H1 (cell line): Measurements from ENCODE around the gene RCL1. TPM values are rescaled to one million over a fixed set of nuclear protein-coding genes. Genes with fewer than 3 reads are reported as not detected.

Experiments used
- CTCF ChIA-PET: fragments of 300-600 bp; sonication (Branson Sonifier 250); formaldehyde crosslinking; loops from one replicate; lab custom pipeline; 2021; ENCODE audit not compliant: partially characterized antibody; lab: Charles Lee
- POLR2A ChIA-PET: fragments of 300-600 bp; sonication (Branson Sonifier 250); formaldehyde crosslinking; loops from one replicate; lab custom pipeline; 2021; ENCODE audit warnings: inconsistent platforms; ENCODE audit not compliant: partially characterized antibody; lab: Charles Lee
- DNase-seq, 2 experiments: peaks; one replicate each; pipeline versions ENCODE4 v3.0.0 to v3.0.0-alpha.2; 2010 to 2022; ENCODE audit warnings: low spot score in 2 of 2, low read depth in 1 of 2, mixed read lengths in 1 of 2
- FAIRE-seq: peaks from 2 replicates; lab custom pipeline; 2011; peaks lifted over from hg19 to GRCh38; lab: Jason Lieb, UNC
- H2AFZ ChIP-seq: 2 replicates; pipeline ENCODE4 v1.8.1; 2012; ENCODE audit warnings: low read length, inconsistent platforms
- H2AK5ac ChIP-seq: 2 replicates; pipeline ENCODE4 v1.6.1; 2013; ENCODE audit warnings: low read depth, low read length
- H2BK120ac ChIP-seq: replicated peaks from 2 replicates; pipeline ENCODE3; 2013; ENCODE audit warnings: low read depth, low read length, inconsistent platforms
- H2BK12ac ChIP-seq: 2 replicates; pipeline ENCODE4 v1.6.1; 2013; ENCODE audit warnings: low read depth, low read length
- H2BK15ac ChIP-seq: 2 replicates; pipeline ENCODE4 v1.6.1; 2013; ENCODE audit warnings: low read length
- H2BK20ac ChIP-seq: 2 replicates; pipeline ENCODE4 v1.6.1; 2013; ENCODE audit warnings: low read length
- H2BK5ac ChIP-seq: 2 replicates; pipeline ENCODE4 v1.6.1; 2013; ENCODE audit warnings: low read depth, low read length
- H3K14ac ChIP-seq: 2 replicates; pipeline ENCODE4 v1.6.1; 2013; ENCODE audit warnings: inconsistent platforms; ENCODE audit not compliant: insufficient read length
- H3K18ac ChIP-seq: 2 replicates; pipeline ENCODE4 v1.6.1; 2013; ENCODE audit warnings: low read length; ENCODE audit errors: extremely low read depth
- H3K23ac ChIP-seq: 2 replicates; pipeline ENCODE4 v1.6.1; 2013; ENCODE audit warnings: inconsistent platforms; ENCODE audit not compliant: insufficient read length
- H3K23me2 ChIP-seq: 2 replicates; pipeline ENCODE4 v1.6.1; 2013; ENCODE audit warnings: low read depth, low read length
- H3K27ac ChIP-seq: 2 replicates; pipeline ENCODE4 v1.6.1; 2011; ENCODE audit warnings: low read depth, low read length, inconsistent platforms
- H3K27me3 ChIP-seq, 4 experiments: replicated peaks in 1 of 4; 1 replicate in 1 of 4; 2 replicates in 3 of 4; pipeline versions ENCODE4 v1.6.1 to v1.8.1; 2011 to 2013; ENCODE audit warnings: low read length in 3 of 4, mild to moderate bottlenecking in 3 of 4, inconsistent platforms in 2 of 4, mixed read lengths in 2 of 4, moderate library complexity in 1 of 4; ENCODE audit not compliant: control insufficient read depth in 3 of 4, insufficient read depth in 3 of 4; ENCODE audit errors: extremely low read depth in 1 of 4
- H3K36me3 ChIP-seq, 4 experiments: 2 replicates each; pipeline versions ENCODE4 v1.6.1 to v1.8.1; 2011 to 2013; ENCODE audit warnings: mild to moderate bottlenecking in 4 of 4, low read length in 3 of 4, moderate library complexity in 2 of 4, control low read depth in 1 of 4, inconsistent platforms in 1 of 4; ENCODE audit not compliant: insufficient read depth in 4 of 4, control insufficient read depth in 2 of 4
- H3K4ac ChIP-seq: replicated peaks from 2 replicates; pipeline ENCODE3; 2013; ENCODE audit warnings: low read length, low read depth, mixed read lengths, inconsistent platforms; ENCODE audit not compliant: insufficient read length
- H3K4me1 ChIP-seq, 4 experiments: replicated peaks in 1 of 4; 1 replicate in 1 of 4; 2 replicates in 3 of 4; pipeline versions ENCODE4 v1.6.1 to v1.8.1; 2011 to 2013; ENCODE audit warnings: low read length in 3 of 4, inconsistent platforms in 2 of 4, mixed read lengths in 1 of 4; ENCODE audit not compliant: insufficient read depth in 4 of 4, control insufficient read depth in 3 of 4
- H3K4me2 ChIP-seq, 2 experiments: 2 replicates each; pipeline versions ENCODE4 v1.6.1 to v1.8.1; 2011 to 2013; ENCODE audit warnings: low read depth in 2 of 2, low read length in 2 of 2, control low read depth in 1 of 2, inconsistent platforms in 1 of 2, mild to moderate bottlenecking in 1 of 2; ENCODE audit not compliant: insufficient read depth in 1 of 2
- H3K4me3 ChIP-seq, 4 experiments: fragments of 200-600, 300-600 bp in 1 of 4; sonication (generic), shearing (Covaris generic), sonication (Bioruptor Twin) in 1 of 4; 2 replicates each; pipeline versions ENCODE4 v1.5.1 to v1.8.1; 2011 to 2016; ENCODE audit warnings: low read length in 4 of 4, low read depth in 3 of 4, control low read depth in 2 of 4, inconsistent platforms in 2 of 4, mild to moderate bottlenecking in 2 of 4, mixed read lengths in 1 of 4, moderate library complexity in 1 of 4; ENCODE audit not compliant: insufficient read depth in 2 of 4; ENCODE audit errors: extremely low read depth in 1 of 4
- H3K56ac ChIP-seq: replicated peaks from 2 replicates; pipeline ENCODE3; 2013; ENCODE audit warnings: low read depth, mild to moderate bottlenecking, mixed read lengths, low read length, inconsistent platforms; ENCODE audit not compliant: insufficient read length
- H3K79me1 ChIP-seq: 2 replicates; pipeline ENCODE4 v1.6.1; 2013; ENCODE audit warnings: low read depth, low read length, control low read depth
- H3K79me2 ChIP-seq, 2 experiments: 2 replicates each; pipeline versions ENCODE4 v1.6.1 to v1.8.1; 2012 to 2013; ENCODE audit warnings: low read length in 2 of 2, mild to moderate bottlenecking in 2 of 2, inconsistent platforms in 1 of 2; ENCODE audit not compliant: insufficient read depth in 2 of 2, control insufficient read depth in 1 of 2
- H3K9ac ChIP-seq, 4 experiments: replicated peaks in 1 of 4; 1 replicate in 1 of 4; 2 replicates in 3 of 4; pipeline versions ENCODE4 v1.6.1 to v1.8.1; 2011 to 2013; ENCODE audit warnings: low read depth in 3 of 4, low read length in 3 of 4, control low read depth in 2 of 4, mild to moderate bottlenecking in 2 of 4, moderate library complexity in 2 of 4, inconsistent platforms in 1 of 4; ENCODE audit errors: extremely low read depth in 1 of 4
- H3K9me3 ChIP-seq, 2 experiments: 2 replicates each; pipeline versions ENCODE4 v1.6.1 to v1.8.1; 2012 to 2013; ENCODE audit warnings: mild to moderate bottlenecking in 2 of 2, moderate library complexity in 2 of 2, control low read depth in 1 of 2, inconsistent platforms in 1 of 2, low read depth in 1 of 2, low read length in 1 of 2, mixed read lengths in 1 of 2; ENCODE audit not compliant: insufficient read depth in 2 of 2
- H4K20me1 ChIP-seq, 2 experiments: replicated peaks in 1 of 2; 2 replicates each; pipeline versions ENCODE3 to v1.8.1; 2011 to 2013; ENCODE audit warnings: inconsistent platforms in 2 of 2, low read length in 2 of 2, mild to moderate bottlenecking in 1 of 2; ENCODE audit not compliant: insufficient read depth in 2 of 2, control insufficient read depth in 1 of 2
- H4K5ac ChIP-seq: 2 replicates; pipeline ENCODE4 v1.6.1; 2013; ENCODE audit warnings: low read length, low read depth, mixed read lengths, inconsistent platforms; ENCODE audit not compliant: insufficient read length
- H4K8ac ChIP-seq: 2 replicates; pipeline ENCODE4 v1.8.0; 2013; ENCODE audit warnings: mild to moderate bottlenecking, moderate library complexity, low read length, inconsistent platforms; ENCODE audit not compliant: insufficient read depth; ENCODE audit errors: extremely low read depth
- H4K91ac ChIP-seq: replicated peaks from 2 replicates; pipeline ENCODE3; 2013; ENCODE audit warnings: low read length, mixed read lengths, inconsistent platforms; ENCODE audit not compliant: insufficient read length
- BCL11A ChIP-seq, 2 experiments: IDR thresholded peaks; one replicate each; pipeline ENCODE4 v1.6.1; 2011; ENCODE audit warnings: low read depth in 2 of 2, low read length in 2 of 2, mild to moderate bottlenecking in 2 of 2
- CREB1 ChIP-seq: IDR thresholded peaks from 2 replicates; pipeline ENCODE4 v1.6.1; 2012; ENCODE audit warnings: inconsistent platforms
- CTBP2 ChIP-seq: IDR thresholded peaks from 2 replicates; pipeline ENCODE4 v1.7.0; 2011; ENCODE audit warnings: borderline replicate concordance, mild to moderate bottlenecking, moderate library complexity, mixed read lengths, low read length; ENCODE audit not compliant: insufficient read depth, insufficient read length
- JUND ChIP-seq: IDR thresholded peaks from 2 replicates; pipeline ENCODE4 v1.6.1; 2011; ENCODE audit warnings: mild to moderate bottlenecking, improper control_type of control experiment, low read length
- KDM5A ChIP-seq: fragments of 200-600 bp; IDR thresholded peaks from 2 replicates; pipeline ENCODE4 v1.7.1; 2012; ENCODE audit warnings: mild to moderate bottlenecking, low read length, inconsistent platforms, mixed read lengths
- NRF1 ChIP-seq: IDR thresholded peaks from 2 replicates; pipeline ENCODE4 v1.6.1; 2011; ENCODE audit warnings: mild to moderate bottlenecking, low read depth, low read length, improper control_type of control experiment
- POLR2AphosphoS5 ChIP-seq: IDR thresholded peaks from 2 replicates; pipeline ENCODE4 v1.6.1; 2011; ENCODE audit warnings: low read depth, low read length
- POU5F1 ChIP-seq: IDR thresholded peaks from 2 replicates; pipeline ENCODE4 v1.6.1; 2011; ENCODE audit warnings: low read depth, mild to moderate bottlenecking, low read length, moderate library complexity
- RBBP5 ChIP-seq: IDR thresholded peaks from 2 replicates; pipeline ENCODE4 v1.7.1; 2012; ENCODE audit warnings: low read depth, mild to moderate bottlenecking, inconsistent platforms, low read length, moderate library complexity, borderline replicate concordance
- RXRA ChIP-seq: IDR thresholded peaks from 2 replicates; pipeline ENCODE4 v1.6.1; 2011; ENCODE audit warnings: low read depth, mild to moderate bottlenecking, low read length, moderate library complexity; ENCODE audit not compliant: insufficient read depth
- SP1 ChIP-seq: IDR thresholded peaks from 2 replicates; pipeline ENCODE4 v1.6.1; 2011; ENCODE audit warnings: low read depth, low read length
- TBP ChIP-seq: IDR thresholded peaks from 2 replicates; pipeline ENCODE4 v1.6.1; 2011; ENCODE audit warnings: low read depth, low read length, improper control_type of control experiment
- WGBS, 2 experiments: shearing (Covaris generic) in 1 of 2; methylation state at CpG; one replicate each; pipeline versions ENCODE4 v1.1.6 to v1.1.7; 2013 to 2015; ENCODE audit warnings: low lambda C conversion rate in 2 of 2, mixed read lengths in 2 of 2, inconsistent platforms in 1 of 2, low coverage in 1 of 2, missing lambda C conversion rate in 1 of 2; ENCODE audit not compliant: insufficient replicate concordance in 2 of 2, insufficient coverage in 1 of 2, insufficient read length in 1 of 2; ENCODE audit errors: extremely low coverage in 1 of 2, missing lambda C conversion rate in 1 of 2; 5-methylcytosine and 5-hydroxymethylcytosine counted together
- polyA plus RNA-seq, 7 experiments: library from polyadenylated mRNA; depleted of rRNA in 3 of 7; stranded (reverse) in 5 of 7; unstranded in 2 of 7; fragments of >200 nt in 5 of 7; fragments of 200-250 nt in 2 of 7; gene quantifications; 1 replicate in 5 of 7; 2 replicates in 1 of 7; 4 replicates in 1 of 7; pipeline versions ENCODE4 v1.2.1 to v1.2.3, GENCODE V29; 2011 to 2013; ENCODE audit warnings: missing spikeins in 2 of 7, mixed read lengths in 2 of 7
- total RNA-seq: library from RNA; stranded (reverse); fragmentation: NEBNext Ultra II Directional; extraction: Animal tissue kit (Norgen Biotek cat#: 25700); gene quantifications from 2 replicates; pipeline ENCODE4 v1.2.1, GENCODE V29; 2021
- TF ChIP-seq, protein P1 (sequence below): IDR thresholded peaks from 2 replicates; pipeline ENCODE4 v1.6.1; 2011; ENCODE audit warnings: low read depth, mild to moderate bottlenecking, low read length; ENCODE audit not compliant: insufficient read depth

The RCL1 gene
- total and polyA plus RNA-seq, 2 of the 8 experiments (the other 6 are each of a cell fraction or from before 2014, with no cell fraction given), result 21.0 to 29.5 TPM

DNA sequence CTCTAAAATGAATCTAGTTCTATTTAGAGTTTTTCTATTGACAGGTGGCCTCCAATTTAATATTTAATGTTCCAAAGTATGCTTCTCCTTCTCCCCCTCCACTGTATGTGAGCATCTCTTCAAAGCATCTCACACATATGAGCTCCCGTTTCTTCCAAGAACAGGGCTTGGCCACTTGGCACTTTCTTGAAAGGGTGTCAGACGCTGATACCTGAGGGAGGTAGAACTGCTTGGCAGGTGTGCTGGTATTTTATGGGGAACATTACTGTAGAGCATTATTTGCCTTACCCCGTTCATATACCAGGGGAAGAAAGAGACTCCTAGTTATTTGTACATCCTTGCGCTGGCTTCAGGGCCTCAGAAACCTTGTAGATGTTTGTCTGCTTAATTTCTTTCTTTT lies 1.9 kb downstream of the RCL1 start:
- POLR2A ChIA-PET, result interaction anchor here (0.7 to 1.5 kb wide), 5 partner anchors 8 to 130 kb away, joined by 3 to 6 read pairs (median 3); no protein-coding TSS in a partner anchor
- TF ChIP-seq NRF1 (no peak), RBBP5 (no peak), TBP (no peak), SP1 (no peak), CTBP2 (no peak), KDM5A (no peak), JUND (no peak), POU5F1 (no peak), BCL11A (IDR thresholded peaks at IDR 0.05; ENCODE audit: low read depth in 2 of 2, low read length in 2 of 2) (no peak), CREB1 (no peak), POLR2AphosphoS5 (no peak), RXRA (no peak)
- TF ChIP-seq, protein P1, sequence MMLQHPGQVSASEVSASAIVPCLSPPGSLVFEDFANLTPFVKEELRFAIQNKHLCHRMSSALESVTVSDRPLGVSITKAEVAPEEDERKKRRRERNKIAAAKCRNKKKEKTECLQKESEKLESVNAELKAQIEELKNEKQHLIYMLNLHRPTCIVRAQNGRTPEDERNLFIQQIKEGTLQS, result no peak
- peak overlapping the region; percentile 74 to 98; a peak in 2 of 4 replicates for H3K4me2 ChIP-seq
- H3K27ac ChIP-seq, result no peak overlapping the region
- no peak overlapping the region for H3K56ac ChIP-seq
- no peak overlapping the region for H2BK5ac ChIP-seq
- no peaks in the 10 kb centered on the region for H3K36me3 ChIP-seq
- H3K9ac ChIP-seq, result no peak overlapping the region
- peaks cover 4 to 15% of the 10 kb centered on the region in 2 experiments for H4K20me1 ChIP-seq
- no peak overlapping the region for H2BK15ac ChIP-seq
- no peak overlapping the region for H2BK20ac ChIP-seq
- no peak overlapping the region for H2AFZ ChIP-seq
- CTCF ChIA-PET, result interaction anchor here (0.5 to 1.7 kb wide), 8 partner anchors 23 to 364 kb away, joined by 3 to 6 read pairs (median 4); no protein-coding TSS in a partner anchor
- H3K79me1 ChIP-seq, result peaks cover 1% of the 10 kb centered on the region
- H3K4ac ChIP-seq, result no peak overlapping the region
- WGBS, 2 experiments, result 81% methylated on average over 4 of the region's 4 CpGs; no CpG with 5 or more reads in 1 of the 2 experiments
- no peaks in the 10 kb centered on the region; a peak in 2 of 7 replicates for H3K27me3 ChIP-seq
- H2BK12ac ChIP-seq, result no peak overlapping the region
- DNase-seq, result no peak
- no peak for FAIRE-seq
- H3K18ac ChIP-seq, result no peak overlapping the region
- H3K23me2 ChIP-seq, result peaks cover 9% of the 10 kb centered on the region
- H3K4me3 ChIP-seq, result peak overlapping the region in 1 of 4 experiments; percentile 81; a peak in 1 of 8 replicates
- peaks cover 6 to 21% (median 11%) of the 10 kb centered on the region in 4 experiments; a peak in 6 of 7 replicates for H3K4me1 ChIP-seq
- H3K9me3 ChIP-seq, result no peaks in the 10 kb centered on the region
- H4K5ac ChIP-seq, result no peak overlapping the region
- H4K8ac ChIP-seq, result no peak overlapping the region
- H2AK5ac ChIP-seq, result no peak overlapping the region
- no peak overlapping the region for H3K23ac ChIP-seq
- H2BK120ac ChIP-seq, result no peak overlapping the region
- no peak overlapping the region for H4K91ac ChIP-seq
- no peak overlapping the region for H3K14ac ChIP-seq
- H3K79me2 ChIP-seq, result peaks cover 30 to 64% of the 10 kb centered on the region in 2 experiments
